Smooth muscle cell (in vitro differentiated cells): ENCODE measurements around the gene DDAH1. TPM values are rescaled to one million over a fixed set of nuclear protein-coding genes. Genes with fewer than 3 reads are reported as not detected.

Experiments used
- DNase-seq: peaks from one replicate; lab custom pipeline; 2025; ENCODE audit not compliant: unreplicated experiment; lab: John Stamatoyannopoulos, UW
- H2AFZ ChIP-seq: fragments of 200-600 bp; sonication (generic); 2 replicates; pipeline ENCODE4 v1.6.0; 2016; ENCODE audit warnings: antibody characterized with exemption, low read depth, mild to moderate bottlenecking
- H3F3A ChIP-seq: fragments of 200-600 bp; sonication (generic); 2 replicates; pipeline ENCODE4 v1.6.0; 2017; ENCODE audit warnings: antibody characterized with exemption, low read depth
- H3K27ac ChIP-seq: fragments of 200-600 bp; sonication (generic); 2 replicates; pipeline ENCODE4 v1.5.1; 2016; ENCODE audit warnings: low read depth, mild to moderate bottlenecking
- H3K27me3 ChIP-seq: fragments of 200-600 bp; sonication (generic); 2 replicates; pipeline ENCODE4 v1.6.1; 2016; ENCODE audit warnings: low read depth, mild to moderate bottlenecking
- H3K36me3 ChIP-seq: fragments of 200-600 bp; sonication (generic); 2 replicates; pipeline ENCODE4 v1.5.1; 2016; ENCODE audit warnings: low read depth
- H3K4me1 ChIP-seq: fragments of 200-600 bp; sonication (generic); 2 replicates; pipeline ENCODE4 v1.5.1; 2016; ENCODE audit warnings: low read depth
- H3K4me2 ChIP-seq: fragments of 200-600 bp; sonication (generic); 2 replicates; pipeline ENCODE4 v1.6.0; 2016; ENCODE audit warnings: mild to moderate bottlenecking
- H3K4me3 ChIP-seq: fragments of 200-600 bp; sonication (generic); 2 replicates; pipeline ENCODE4 v1.5.1; 2016; ENCODE audit warnings: mild to moderate bottlenecking
- H3K79me2 ChIP-seq: fragments of 200-600 bp; sonication (generic); 2 replicates; pipeline ENCODE4 v1.6.0; 2016; ENCODE audit warnings: low read depth, mild to moderate bottlenecking
- H3K9ac ChIP-seq: fragments of 200-600 bp; sonication (generic); 2 replicates; pipeline ENCODE4 v1.6.0; 2016; ENCODE audit warnings: low read depth
- H3K9me3 ChIP-seq: fragments of 200-600 bp; sonication (generic); replicated peaks from 2 replicates; pipeline ENCODE4 v1.5.1; 2016; ENCODE audit warnings: low read depth
- H4K20me1 ChIP-seq: fragments of 200-600 bp; sonication (generic); 2 replicates; pipeline ENCODE4 v1.6.0; 2016; ENCODE audit warnings: low read depth
- CTCF ChIP-seq: fragments of 200-600 bp; sonication (generic); IDR thresholded peaks from 2 replicates; pipeline ENCODE4 v1.5.1; 2017; ENCODE audit warnings: borderline replicate concordance, mild to moderate bottlenecking, antibody characterized with exemption; ENCODE audit not compliant: insufficient read depth, poor library complexity, severe bottlenecking
- WGBS: methylation state at CpG from one replicate; pipeline ENCODE4 v1.1.7; 2016; ENCODE audit warnings: low lambda C conversion rate; 5-methylcytosine and 5-hydroxymethylcytosine counted together
- polyA plus RNA-seq: library from polyadenylated mRNA; unstranded; fragments of >200 nt; fragmentation: Nextera tagmentation; extraction: Ambion mirVana; gene quantifications from 2 replicates; pipeline ENCODE4 v1.2.1, GENCODE V29; 2016
- total RNA-seq: library from RNA; depleted of rRNA; stranded (reverse); fragments of >200 nt; gene quantifications from 2 replicates; pipeline ENCODE4 v1.2.3, GENCODE V29; 2014

Gene DDAH1
- total and polyA plus RNA-seq, 2 experiments from 2014 or later, result 13.8 to 30.8 TPM

GRCh38 chr1:85481688-85482087, 16.7 kb upstream of the DDAH1 start:
- H3K79me2 ChIP-seq, result no peaks in the 10 kb centered on the region
- H3K36me3 ChIP-seq, result peaks cover 2% of the 10 kb centered on the region

GRCh38 chr1:85480566-85480965, 15.6 kb upstream of the DDAH1 start:
- Histone ChIP-seq H3K27ac (no peak overlapping the region), H3F3A (no peaks in the 10 kb centered on the region), H3K4me2 (no peak overlapping the region), H3K4me1 (no peaks in the 10 kb centered on the region), H2AFZ (no peak overlapping the region), H3K9ac (no peak overlapping the region), H4K20me1 (peaks cover 5% of the 10 kb centered on the region), H3K79me2 (no peaks in the 10 kb centered on the region), H3K9me3 (no peaks in the 10 kb centered on the region), H3K4me3 (no peak overlapping the region), H3K27me3 (no peaks in the 10 kb centered on the region), H3K36me3 (peaks cover 3% of the 10 kb centered on the region)
- 97% methylated on average over 2 of the region's 2 CpGs for WGBS
- DNase-seq, result no peak
- TF ChIP-seq CTCF, result no peak

More at GRCh38 chr1:85481688-85482087, 16.7 kb upstream of the DDAH1 start:
- WGBS, result 94% methylated on average over 3 of the region's 3 CpGs
- H3K9ac ChIP-seq, result no peak overlapping the region
- no peak overlapping the region for H3K27ac ChIP-seq
- H3K4me1 ChIP-seq, result no peaks in the 10 kb centered on the region
- no peak for TF ChIP-seq CTCF
- no peaks in the 10 kb centered on the region for H3F3A ChIP-seq
- no peak overlapping the region for H3K4me3 ChIP-seq
- H3K4me2 ChIP-seq, result no peak overlapping the region
- H3K27me3 ChIP-seq, result no peaks in the 10 kb centered on the region
- H3K9me3 ChIP-seq, result no peaks in the 10 kb centered on the region
- H4K20me1 ChIP-seq, result peaks cover 5% of the 10 kb centered on the region
- DNase-seq, result no peak
- H2AFZ ChIP-seq, result no peak overlapping the region

- Histone ChIP-seq H3K36me3 (peaks cover 3% of the 10 kb centered on the region), H3K4me3 (no peak overlapping the region), H3K4me2 (no peak overlapping the region), H3F3A (no peaks in the 10 kb centered on the region), H2AFZ (no peak overlapping the region), H3K79me2 (no peaks in the 10 kb centered on the region), H3K27ac (no peak overlapping the region), H3K9ac (no peak overlapping the region), H3K9me3 (no peaks in the 10 kb centered on the region), H3K27me3 (no peaks in the 10 kb centered on the region), H4K20me1 (peaks cover 5% of the 10 kb centered on the region), H3K4me1 (no peaks in the 10 kb centered on the region)
- DNase-seq, result no peak
- 97% methylated on average over 1 of the region's 1 CpG for WGBS
- TF ChIP-seq CTCF, result no peak
These were observed 14.5 kb upstream of the DDAH1 start for GRCh38 chr1:85479491-85479890.

GRCh38 chr1:85478366-85478765, 13.4 kb upstream of the DDAH1 start:
- Histone ChIP-seq H3K27me3 (no peaks in the 10 kb centered on the region), H3K79me2 (no peaks in the 10 kb centered on the region), H3F3A (no peaks in the 10 kb centered on the region), H4K20me1 (peaks cover 5% of the 10 kb centered on the region), H3K36me3 (peaks cover 3% of the 10 kb centered on the region), H3K4me1 (no peaks in the 10 kb centered on the region), H3K9ac (no peak overlapping the region), H3K27ac (no peak overlapping the region), H2AFZ (no peak overlapping the region), H3K4me2 (no peak overlapping the region), H3K9me3 (no peaks in the 10 kb centered on the region), H3K4me3 (no peak overlapping the region)
- TF ChIP-seq CTCF, result no peak
- WGBS, result 93% methylated on average over 1 of the region's 1 CpG
- DNase-seq, result no peak
